Measurements from ENCODE around the gene ZNF691.

- TF ChIP-seq CTCF (IDR thresholded peaks at IDR 0.05) (no peak), POLR2A (IDR thresholded peaks at IDR 0.05) (no peak)
Observed at GRCh38 chr1:42866549-42866948, 20.1 kb downstream of the ZNF691 start.

All from body of pancreas (tissue), 4 donors.